Measurements from ENCODE around the gene SMG7.
"Not testable (repeated sequence)": the region's sequence is repeated elsewhere in the genome, so short reads cannot be mapped to it uniquely, and the experiment has no call there.

Gene SMG7

DNA sequence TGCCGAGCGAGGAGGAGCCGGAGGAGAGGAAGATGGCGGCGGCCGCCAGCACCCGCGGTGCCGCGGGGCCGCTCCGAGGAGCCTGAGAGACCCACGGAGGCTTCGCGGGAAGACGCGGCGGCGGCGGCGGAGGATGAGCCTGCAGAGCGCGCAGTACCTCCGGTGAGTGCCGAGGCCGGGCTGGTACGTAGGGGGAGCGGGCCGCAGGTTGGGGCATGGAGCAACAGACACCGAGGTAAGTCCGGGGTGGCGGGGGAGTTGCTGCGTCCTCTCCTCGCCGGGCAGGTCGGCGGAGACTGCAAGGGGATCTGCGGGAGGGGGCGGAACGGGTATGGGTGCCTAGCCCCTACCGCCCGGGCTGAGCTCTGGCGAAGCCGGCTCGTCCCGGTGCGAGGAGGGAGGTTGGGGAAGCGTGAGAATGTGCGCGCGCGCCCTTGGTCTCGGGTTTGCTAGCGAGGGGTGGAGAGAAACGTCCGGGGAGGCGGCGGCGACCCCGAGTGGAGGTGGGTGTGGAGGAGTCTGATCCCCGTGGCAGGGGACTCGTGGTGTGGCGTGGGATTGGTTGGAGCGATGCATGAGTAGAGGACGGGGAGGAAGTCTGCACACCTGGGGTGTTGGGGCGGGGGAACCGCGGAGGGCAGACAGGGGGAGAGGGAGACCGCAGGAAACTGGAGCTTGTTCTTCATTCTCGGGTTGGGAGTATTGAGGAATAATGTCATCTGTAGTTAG is at the start of gene SMG7:
Gene SMG7 (plus strand): TSS at position 12 of the 729 bp plus-strand sequence. CDS start 122 bp downstream, at position 134.
- peak; percentile 73 for DNase-seq

- no peak for DNase-seq
These were observed 48.8 kb upstream of the SMG7 start for GRCh38 chr1:183423541-183423940.

GRCh38 chr1:183424691-183425090 is 47.6 kb upstream of the SMG7 start:
- no peak for DNase-seq

DNA sequence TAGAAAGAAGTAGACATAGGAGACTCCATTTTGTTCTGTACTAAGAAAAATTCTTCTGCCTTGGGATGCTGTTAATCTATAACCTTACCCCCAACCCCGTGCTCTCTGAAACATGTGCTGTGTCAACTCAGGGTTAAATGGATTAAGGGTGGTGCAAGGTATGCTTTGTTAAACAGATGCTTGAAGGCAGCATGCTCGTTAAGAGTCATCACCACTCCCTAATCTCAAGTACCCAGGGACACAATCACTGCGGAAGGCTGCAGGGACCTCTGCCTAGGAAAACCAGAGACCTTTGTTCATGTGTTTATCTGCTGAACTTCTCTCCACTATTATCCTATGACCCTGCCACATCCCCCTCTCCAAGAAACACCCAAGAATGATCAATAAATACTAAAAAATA is 44.7 kb upstream of the SMG7 start:
- not testable (repeated sequence) for DNase-seq

DNA sequence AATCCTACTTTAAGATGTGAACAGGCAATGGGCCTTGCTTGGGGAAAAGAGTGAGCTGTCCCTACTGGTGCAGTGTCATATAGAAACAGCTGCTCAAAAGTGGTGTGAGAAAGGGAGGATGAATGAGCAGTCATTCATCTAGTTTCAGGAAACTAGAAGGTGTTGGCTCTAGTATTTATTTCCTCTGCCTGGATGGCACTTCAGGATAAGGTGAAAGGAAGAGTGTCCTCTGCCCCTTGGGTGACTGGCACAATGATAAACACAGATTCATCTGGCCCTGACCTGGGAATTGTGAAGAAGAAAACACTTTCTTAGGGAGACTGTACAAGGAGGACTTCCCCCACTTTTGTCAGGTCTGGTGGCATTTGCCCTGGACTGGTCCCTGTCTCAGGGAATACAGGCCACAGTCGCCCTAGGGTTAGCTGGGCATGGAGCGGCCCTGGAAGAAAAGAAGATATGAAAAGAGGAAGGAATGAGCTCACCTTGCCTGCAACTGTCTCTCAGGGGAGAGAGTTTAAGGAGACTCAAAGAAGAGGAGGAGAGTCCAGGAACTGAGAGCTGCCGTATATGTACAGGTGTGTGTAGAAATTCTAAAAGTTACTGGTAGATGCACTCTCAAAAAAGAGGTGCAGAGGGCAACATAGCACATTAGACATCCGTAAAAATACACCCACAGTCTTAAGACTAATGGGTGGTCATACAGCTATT is 40.3 kb upstream of the SMG7 start:
- DNase-seq: no peak

GRCh38 chr1:183432548-183432875 is 39.8 kb upstream of the SMG7 start:
- no peak for DNase-seq

GRCh38 chr1:183433703-183434102 is 38.6 kb upstream of the SMG7 start:
- no peak for DNase-seq

- DNase-seq: no peak
These were observed 36.8 kb upstream of the SMG7 start for GRCh38 chr1:183435497-183435896.

GRCh38 chr1:183438060-183438459 is 34.2 kb upstream of the SMG7 start:
- DNase-seq: no peak

- no peak for DNase-seq
These were observed 29.3 kb upstream of the SMG7 start for GRCh38 chr1:183443011-183443410.

GRCh38 chr1:183443466-183443865 is 28.8 kb upstream of the SMG7 start:
- no peak for DNase-seq

DNA sequence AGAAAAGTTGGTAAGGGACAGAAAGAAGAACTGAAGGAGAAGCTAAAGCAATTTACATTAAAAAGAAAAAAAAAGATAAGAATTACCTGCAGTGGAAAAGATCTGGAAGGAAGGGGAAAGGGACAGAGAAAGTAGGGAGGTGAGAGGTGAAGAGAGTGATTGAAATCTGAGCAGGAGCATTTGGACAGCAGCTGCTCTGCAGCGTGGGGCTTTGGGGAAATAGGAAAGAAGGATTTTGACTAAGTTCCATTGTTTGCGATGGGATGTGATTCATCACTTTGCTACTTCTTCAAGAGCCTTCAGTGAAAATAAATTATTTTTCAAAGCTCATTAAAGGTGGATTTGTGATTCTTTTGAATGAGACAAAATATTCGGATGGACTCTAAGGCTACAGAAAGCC is 28.1 kb upstream of the SMG7 start:
- DNase-seq: no peak

- DNase-seq: no peak
These were observed 23.0 kb upstream of the SMG7 start for GRCh38 chr1:183449223-183449770.

- DNase-seq: no peak
These were observed 22.2 kb upstream of the SMG7 start for GRCh38 chr1:183450093-183450492.

GRCh38 chr1:183454377-183454776 is 17.9 kb upstream of the SMG7 start:
- DNase-seq: peak; percentile 18

DNA sequence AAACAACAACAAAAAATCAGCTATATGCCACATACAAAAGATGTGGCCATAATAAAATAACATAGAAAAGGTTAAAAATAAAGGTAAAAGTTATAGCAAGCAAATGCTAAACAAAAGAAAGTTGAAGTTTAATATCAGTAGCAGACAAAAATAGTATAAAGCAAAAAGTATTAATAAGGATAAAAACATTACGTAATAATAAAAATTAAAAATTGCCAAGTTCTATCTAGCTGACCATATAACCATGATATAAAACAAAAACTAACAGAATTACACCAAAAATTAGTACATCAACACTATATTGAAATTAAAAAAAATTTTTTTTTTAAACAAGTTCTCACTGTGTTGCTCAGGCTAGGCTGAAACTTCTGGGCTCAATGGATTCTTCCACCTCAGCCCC is 15.5 kb upstream of the SMG7 start:
- DNase-seq: no peak

DNA sequence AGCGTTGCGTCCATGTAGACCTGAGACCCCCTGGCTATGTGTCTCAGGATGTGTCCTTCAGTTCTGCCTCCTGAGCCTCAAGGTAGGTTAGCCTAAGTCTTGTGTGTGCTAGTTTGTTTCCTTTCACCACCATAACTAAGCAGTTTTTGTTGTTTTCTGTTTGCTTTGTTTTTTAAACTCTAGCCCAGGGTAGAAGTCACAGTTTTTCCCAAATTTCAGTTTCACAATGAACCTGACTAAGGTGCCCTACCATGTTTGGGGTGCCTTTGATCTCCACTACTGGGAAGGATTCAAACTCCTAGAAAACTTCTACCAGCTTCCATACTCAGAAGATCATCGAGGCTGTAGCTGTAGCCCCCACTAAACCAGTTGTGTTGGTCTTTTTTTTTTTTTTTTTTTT is 14.8 kb upstream of the SMG7 start:
- DNase-seq: no peak

- DNase-seq: no peak
These were observed 11.7 kb upstream of the SMG7 start for GRCh38 chr1:183460596-183460995.

- peak; percentile 34 for DNase-seq
These were observed 10.9 kb upstream of the SMG7 start for GRCh38 chr1:183461350-183461749.

GRCh38 chr1:183463566-183463965 is 8.7 kb upstream of the SMG7 start:
- DNase-seq: no peak

GRCh38 chr1:183466781-183467180 is 5.5 kb upstream of the SMG7 start:
- no peak for DNase-seq

GRCh38 chr1:183467687-183468086 is 4.6 kb upstream of the SMG7 start:
- DNase-seq: no peak

- peak; percentile 96 for DNase-seq
These were observed 1.9 kb upstream of the SMG7 start for GRCh38 chr1:183470147-183470960.

Measured in RPMI8226 (cell line).